Heart left ventricle (tissue), 16 donors: ENCODE results near the gene MSI2. TPM values are rescaled to one million over a fixed set of nuclear protein-coding genes. Genes with fewer than 3 reads are reported as not detected.

Experiments used
- ATAC-seq, 4 donors: fragments of 200-7000 bp; cut with Tn5 transposase; one replicate each; pipeline ENCODE4 v1.9.1; 2020 to 2022; ENCODE audit warnings: moderate library complexity in 4 of 4, mild to moderate bottlenecking in 3 of 4, moderate number of reproducible peaks in 1 of 4
- DNase-seq, 5 donors: peaks; one replicate each; pipeline ENCODE4 v3.0.0-alpha.2; 2020
- H3K27ac ChIP-seq, 12 donors: fragments of 200-600 bp; sonication (generic) in 4 of 12; one replicate each; pipeline versions ENCODE4 v1.5.0 to v1.8.0; 2016 to 2022; ENCODE audit warnings: mild to moderate bottlenecking in 2 of 12
- H3K27me3 ChIP-seq, 9 donors: fragments of 200-600 bp; sonication (generic) in 2 of 9; one replicate each; pipeline versions ENCODE4 v1.5.1 to v1.8.0; 2016 to 2022; ENCODE audit warnings: mild to moderate bottlenecking in 3 of 9
- H3K36me3 ChIP-seq, 9 donors: fragments of 200-600 bp; sonication (generic) in 2 of 9; one replicate each; pipeline versions ENCODE4 v1.5.0 to v1.8.0; 2018 to 2022; ENCODE audit warnings: mild to moderate bottlenecking in 2 of 9
- H3K4me1 ChIP-seq, 12 donors: fragments of 200-600 bp; sonication (generic) in 4 of 12; one replicate each; pipeline versions ENCODE4 v1.5.0 to v1.8.0; 2016 to 2022; ENCODE audit warnings: mild to moderate bottlenecking in 3 of 12
- H3K4me3 ChIP-seq, 12 donors: fragments of 200-600 bp; sonication (generic) in 4 of 12; one replicate each; pipeline versions ENCODE4 v1.5.0 to v1.8.0; 2017 to 2022; ENCODE audit warnings: mild to moderate bottlenecking in 9 of 12, moderate library complexity in 4 of 12
- H3K9me3 ChIP-seq, 12 donors: fragments of 200-600 bp; sonication (generic) in 4 of 12; one replicate each; pipeline versions ENCODE4 v1.5.0 to v1.8.0; 2016 to 2022; ENCODE audit warnings: mild to moderate bottlenecking in 1 of 12
- POLR2A ChIP-seq, 2 donors: fragments of 450-650 bp; IDR thresholded peaks; one replicate each; pipeline ENCODE4 v1.6.1; 2017; ENCODE audit warnings: antibody characterized with exemption in 2 of 2, mild to moderate bottlenecking in 2 of 2, moderate library complexity in 2 of 2
- WGBS, 4 donors: extraction: QIAGEN DNeasy Blood & Tissue Kit in 2 of 4; methylation state at CpG; one replicate each; pipeline versions ENCODE4 v1.1.5 to v1.1.7; 2013 to 2018; 5-methylcytosine and 5-hydroxymethylcytosine counted together
- intact Hi-C, 10 donors: fragments of 100-400 bp; cut with DNase I; formaldehyde crosslinking; loops; one replicate each; pipeline versions ENCODE4 v1.11.1 to v1.14.2; 2022
- polyA plus RNA-seq, 2 donors: library from polyadenylated mRNA; stranded (reverse); fragments of 200-250 nt; gene quantifications; one replicate each; pipeline ENCODE4 v1.2.3, GENCODE V29; 2013
- total RNA-seq, 9 donors: library from RNA; depleted of rRNA in 2 of 9; stranded (reverse); fragments of >200 nt in 2 of 9; fragmentation: NEBNext Ultra II Directional in 3 of 9; extraction: Animal tissue kit (Norgen Biotek cat#: 25700) in 3 of 9; gene quantifications; one replicate each; pipeline versions ENCODE4 v1.1.0 to v1.2.4, GENCODE V29; 2016 to 2023
- TF ChIP-seq, protein P1 (sequence below), 12 donors: fragments of 200-600 bp; sonication (generic) in 4 of 12; IDR thresholded peaks; one replicate each; pipeline versions ENCODE4 v1.5.0 to v1.8.0; 2018 to 2022; ENCODE audit warnings: antibody characterized with exemption in 12 of 12, mild to moderate bottlenecking in 5 of 12
- donor health status: ischemic (EF 13 %, LVEDD 7.1; RV severe dilation, severe dysfunction).
- donor health status: healthy with polysubstance abuse.
- donor health status: DM: no; HTN: yes; CAD: no.
- donor health status: DM: no; HTN: no; CAD: no.
- donor health status: ischemic (EF 25% LVEDD 6.9; RV normal size, moderate dysfunction).
- donor health status: ischemic (EF 25% LVEDD 5.7; RV mildly dilated, moderate dysfunction).
- donor health status: healthy.
- donor health status: DM: yes; HTN: yes; CAD: no.
- donor health status: ischemic (EF 35%, LVEDD 5.7; RV mildly dilated, moderate dysfunction).
- donor health status: nonischemic (EF 11% LVEDD 7.7; RV severe dilation, severe dysfunction).
- donor health status: DM: yes; HTN: yes; CAD: no.
- donor health status: PGD.
- donor health status: ischemic (EF 29% LVEDD 5.4; RV normal size, mild dysfunction).
- donor health status: nonischemic (EF 23%, LVEDD 6.1; RV moderate dilation, normal function).

Gene MSI2
- total and polyA plus RNA-seq, 11 donors: 35.9 to 120 (median 104) TPM

DNA sequence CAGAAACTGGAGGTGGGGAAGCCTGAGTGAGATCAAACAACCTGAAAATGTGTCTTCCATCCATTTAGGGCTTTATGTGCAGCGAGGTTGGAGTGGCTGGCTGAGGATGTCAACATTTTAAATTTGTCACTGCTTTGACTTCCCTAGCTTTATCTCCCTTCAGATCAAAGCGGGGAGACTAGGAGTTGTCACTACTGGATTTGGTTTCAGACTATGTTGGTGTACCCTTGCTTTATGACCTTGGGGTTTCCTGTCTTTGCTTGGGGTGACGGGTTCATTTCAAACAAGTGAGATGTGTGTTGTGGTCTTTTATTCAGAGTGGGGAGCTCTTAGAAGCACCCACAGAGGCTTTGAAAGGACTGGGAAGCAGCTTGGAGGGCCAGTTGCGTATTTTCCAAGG lies 25.6 kb downstream of the MSI2 start:
- TF ChIP-seq, protein P1, sequence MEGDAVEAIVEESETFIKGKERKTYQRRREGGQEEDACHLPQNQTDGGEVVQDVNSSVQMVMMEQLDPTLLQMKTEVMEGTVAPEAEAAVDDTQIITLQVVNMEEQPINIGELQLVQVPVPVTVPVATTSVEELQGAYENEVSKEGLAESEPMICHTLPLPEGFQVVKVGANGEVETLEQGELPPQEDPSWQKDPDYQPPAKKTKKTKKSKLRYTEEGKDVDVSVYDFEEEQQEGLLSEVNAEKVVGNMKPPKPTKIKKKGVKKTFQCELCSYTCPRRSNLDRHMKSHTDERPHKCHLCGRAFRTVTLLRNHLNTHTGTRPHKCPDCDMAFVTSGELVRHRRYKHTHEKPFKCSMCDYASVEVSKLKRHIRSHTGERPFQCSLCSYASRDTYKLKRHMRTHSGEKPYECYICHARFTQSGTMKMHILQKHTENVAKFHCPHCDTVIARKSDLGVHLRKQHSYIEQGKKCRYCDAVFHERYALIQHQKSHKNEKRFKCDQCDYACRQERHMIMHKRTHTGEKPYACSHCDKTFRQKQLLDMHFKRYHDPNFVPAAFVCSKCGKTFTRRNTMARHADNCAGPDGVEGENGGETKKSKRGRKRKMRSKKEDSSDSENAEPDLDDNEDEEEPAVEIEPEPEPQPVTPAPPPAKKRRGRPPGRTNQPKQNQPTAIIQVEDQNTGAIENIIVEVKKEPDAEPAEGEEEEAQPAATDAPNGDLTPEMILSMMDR (IDR thresholded peaks at IDR 0.05): no peak
- TF ChIP-seq POLR2A (IDR thresholded peaks at IDR 0.05): no peak
- peaks cover 0 to 9% (median 0%) of the 10 kb centered on the region in 9 donors for H3K36me3 ChIP-seq
- H3K27ac ChIP-seq: peak overlapping the region in 6 of 12 donors; percentile 1 to 58 (median 40)
- H3K4me1 ChIP-seq: peaks cover 0 to 51% (median 15%) of the 10 kb centered on the region in 12 donors
- H3K9me3 ChIP-seq: no peaks in the 10 kb centered on the region
- H3K27me3 ChIP-seq: no peaks in the 10 kb centered on the region
- intact Hi-C loops: no loop called here
- DNase-seq (no peak), ATAC-seq (no peak)
- H3K4me3 ChIP-seq: no peak overlapping the region
- 72 to 90% (median 83%) methylated on average over 4 of the region's 4 CpGs for WGBS, 4 donors

DNA sequence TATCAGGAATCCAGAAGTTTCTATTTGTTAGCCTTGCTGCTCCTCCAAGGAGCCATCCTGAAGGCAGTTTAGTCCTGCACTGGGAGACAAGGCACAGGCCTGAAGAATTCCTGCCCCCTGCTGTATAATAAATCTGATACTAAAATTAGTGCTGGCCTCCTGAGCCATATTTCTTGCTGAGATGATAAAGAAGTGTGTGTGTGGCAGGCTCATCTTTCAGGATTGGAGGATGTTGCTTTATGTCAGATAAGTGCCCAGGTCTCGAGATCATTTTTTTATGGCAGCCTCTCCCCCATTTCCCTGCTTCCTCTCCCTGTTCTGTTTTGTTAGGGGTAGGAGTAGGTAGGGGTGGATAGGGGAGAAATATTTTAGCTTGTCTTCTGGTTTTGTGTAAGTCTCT lies 26.0 kb downstream of the MSI2 start:
- ATAC-seq (peak in 3 of 4 donors; percentile 59 to 62 (median 60)), DNase-seq (no peak)
- H3K4me3 ChIP-seq: no peak overlapping the region
- peak overlapping the region in 6 of 12 donors; percentile 1 to 58 (median 40) for H3K27ac ChIP-seq
- H3K4me1 ChIP-seq: peaks cover 0 to 55% (median 15%) of the 10 kb centered on the region in 12 donors
- H3K27me3 ChIP-seq: no peaks in the 10 kb centered on the region
- H3K9me3 ChIP-seq: no peaks in the 10 kb centered on the region
- WGBS, 4 donors: 26 to 41% (median 39%) methylated on average over 1 of the region's 1 CpG
- intact Hi-C loops: no loop called here
- TF ChIP-seq, protein P1 (IDR thresholded peaks at IDR 0.05): peak in 3 of 12 donors; percentile 7 to 34 (median 9)
- TF ChIP-seq POLR2A (IDR thresholded peaks at IDR 0.05): no peak
- peaks cover 0 to 9% (median 0%) of the 10 kb centered on the region in 9 donors for H3K36me3 ChIP-seq

DNA sequence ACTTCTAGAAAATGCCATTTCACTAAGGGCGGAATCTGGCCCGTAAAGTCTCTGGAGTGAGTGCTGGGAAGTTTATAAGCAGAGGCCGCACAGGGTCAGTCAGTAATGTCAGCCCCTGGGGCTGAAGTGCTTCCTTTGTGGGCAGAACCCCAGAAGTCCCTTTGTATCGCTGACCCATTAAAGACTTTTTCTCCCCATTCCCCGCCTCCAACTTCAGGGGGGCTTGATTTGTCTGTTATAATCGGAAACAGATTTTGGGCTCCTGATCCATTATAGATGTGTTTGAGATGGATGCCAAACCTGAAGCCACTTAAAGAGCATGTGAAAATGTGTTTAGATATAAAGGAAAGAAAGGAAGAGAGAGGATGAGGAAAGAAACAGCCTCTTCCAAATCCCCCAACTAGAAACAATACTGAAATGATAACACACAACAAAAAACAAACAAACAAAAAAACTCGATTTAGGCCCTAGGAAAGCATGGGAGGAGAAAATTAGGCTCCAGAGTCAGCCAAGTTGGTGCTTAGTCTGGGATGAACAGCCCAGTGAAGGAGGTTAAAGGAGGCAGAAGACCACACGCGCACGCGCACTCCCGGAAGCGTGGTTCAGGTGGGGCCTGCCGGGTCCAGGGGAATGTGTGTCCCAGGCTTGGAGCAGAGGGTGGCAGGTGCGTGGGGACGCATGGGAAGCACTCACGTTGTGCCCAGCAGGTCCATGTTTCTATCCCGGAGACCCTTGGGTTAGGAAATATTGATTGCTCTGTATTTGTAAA lies 27.1 kb downstream of the MSI2 start:
- TF ChIP-seq, protein P1 (IDR thresholded peaks at IDR 0.05): no peak
- no peak for TF ChIP-seq POLR2A (IDR thresholded peaks at IDR 0.05)
- 85 to 92% (median 90%) methylated on average over 17 to 18 of the region's 18 CpGs for WGBS, 4 donors
- ATAC-seq (no peak), DNase-seq (no peak)
- Histone ChIP-seq H3K36me3 (peaks cover 0 to 6% (median 0%) of the 10 kb centered on the region in 9 donors), H3K27ac (peak overlapping the region in 4 of 12 donors; percentile 0 to 58 (median 32)), H3K4me3 (no peak overlapping the region), H3K4me1 (peaks cover 0 to 66% (median 22%) of the 10 kb centered on the region in 12 donors), H3K27me3 (no peaks in the 10 kb centered on the region), H3K9me3 (no peaks in the 10 kb centered on the region)
- intact Hi-C loops: no loop called here

DNA sequence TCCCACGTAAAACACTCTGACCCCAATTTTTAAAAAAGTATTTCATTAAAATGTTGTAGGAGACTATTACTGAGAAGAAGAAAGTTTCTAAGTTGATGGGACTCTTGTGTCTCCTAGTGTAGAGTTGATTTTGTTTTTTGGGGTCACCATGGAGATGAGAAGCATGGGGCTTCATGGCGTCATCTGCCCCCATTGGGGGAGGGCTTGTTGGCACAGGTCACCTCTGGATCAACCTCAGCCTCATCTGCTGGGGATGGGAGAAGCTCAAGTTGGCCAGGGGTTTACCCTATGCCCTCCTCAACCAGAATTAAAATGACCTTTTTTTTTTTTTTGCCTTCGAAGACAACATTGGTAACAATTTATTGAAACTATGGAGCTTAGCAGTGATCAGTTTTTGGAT lies 28.3 kb downstream of the MSI2 start:
- H3K9me3 ChIP-seq: no peaks in the 10 kb centered on the region
- intact Hi-C loops: no loop called here
- 79 to 90% (median 84%) methylated on average over 3 of the region's 3 CpGs for WGBS, 4 donors
- no peaks in the 10 kb centered on the region for H3K27me3 ChIP-seq
- no peak for ATAC-seq
- H3K4me1 ChIP-seq: peaks cover 0 to 72% (median 32%) of the 10 kb centered on the region in 12 donors
- H3K36me3 ChIP-seq: peaks cover 0 to 5% (median 0%) of the 10 kb centered on the region in 9 donors
- DNase-seq: no peak
- H3K27ac ChIP-seq: no peak overlapping the region
- no peak overlapping the region for H3K4me3 ChIP-seq
- TF ChIP-seq POLR2A (IDR thresholded peaks at IDR 0.05): no peak
- TF ChIP-seq, protein P1 (IDR thresholded peaks at IDR 0.05): no peak
